T-helper 2 cell (primary cell): ENCODE results near the gene TRDN.
"Not testable (repeated sequence)": the region's sequence is repeated elsewhere in the genome, so short reads cannot be mapped to it uniquely, and the experiment has no call there.

ENCODE experiments used
- DNase-seq, 5 experiments: peaks; one replicate each; pipeline versions ENCODE4 v3.0.0 to v3.0.0-alpha.2; 2012 to 2022

The TRDN gene

DNA sequence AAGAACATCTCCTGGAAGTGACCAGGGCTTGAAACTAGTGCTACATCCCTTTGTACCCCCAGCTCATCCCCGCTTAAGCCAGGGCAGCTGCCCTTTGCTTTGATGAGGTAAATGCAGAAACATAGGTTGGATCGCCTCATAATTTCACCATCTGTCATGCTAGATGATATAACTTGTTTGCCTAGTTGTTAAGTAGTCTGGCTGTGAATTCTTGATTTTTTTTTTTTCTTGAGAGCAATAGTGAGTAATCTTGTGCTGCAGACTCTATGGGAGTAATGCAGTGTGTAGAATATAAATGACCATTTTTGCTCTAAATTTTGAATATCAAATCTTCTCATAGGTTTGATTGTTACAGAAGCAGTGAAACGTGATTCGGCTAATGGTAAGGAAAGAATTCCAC is 4.1 kb downstream of the TRDN start:
- DNase-seq, result no peak

- DNase-seq, result no peak
These were observed 7.3 kb downstream of the TRDN start for GRCh38 chr6:123629258-123629941.

GRCh38 chr6:123625696-123626095 is 11.1 kb downstream of the TRDN start:
- no peak for DNase-seq

DNA sequence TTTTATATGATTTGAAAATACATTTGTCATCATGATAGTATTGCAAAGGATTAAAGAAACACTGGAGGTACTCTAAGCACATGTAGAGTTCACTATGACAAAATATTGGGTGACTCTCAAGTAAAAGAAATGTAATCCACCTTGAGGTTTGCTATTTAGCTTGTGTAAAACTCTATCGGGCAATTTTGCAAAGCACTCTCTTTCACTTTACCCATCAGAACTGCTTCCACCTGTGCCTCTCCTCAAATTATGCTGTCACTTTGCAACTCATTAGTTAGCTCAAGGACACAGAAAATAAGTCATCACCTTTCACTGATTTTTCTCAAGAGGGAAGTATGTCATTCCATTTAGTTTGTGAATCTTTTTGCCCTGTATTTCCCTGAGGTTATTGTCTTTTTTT is 14.0 kb downstream of the TRDN start:
- DNase-seq, result no peak

- DNase-seq, result no peak
These were observed 17.6 kb downstream of the TRDN start for GRCh38 chr6:123619156-123619555.

DNA sequence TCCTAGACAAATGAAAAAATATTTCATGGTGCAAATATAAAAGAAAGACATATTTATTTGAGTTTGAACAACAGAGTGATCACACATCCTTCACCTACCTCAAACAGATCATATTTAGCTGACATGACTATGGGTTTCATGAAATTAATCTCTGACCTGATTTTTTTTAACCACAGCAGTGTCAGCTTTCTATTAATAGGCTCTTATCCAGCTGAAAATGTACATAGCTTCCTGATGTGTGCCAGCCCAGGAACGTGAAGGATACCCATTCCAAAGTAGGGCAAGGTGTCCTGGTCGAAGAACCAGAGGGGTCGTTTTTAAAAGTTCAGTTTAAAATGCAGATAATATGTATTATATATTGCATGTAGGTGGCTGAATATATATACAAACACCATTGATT is 19.8 kb downstream of the TRDN start:
- no peak for DNase-seq

GRCh38 chr6:123616016-123616415 is 20.7 kb downstream of the TRDN start:
- no peak for DNase-seq

DNA sequence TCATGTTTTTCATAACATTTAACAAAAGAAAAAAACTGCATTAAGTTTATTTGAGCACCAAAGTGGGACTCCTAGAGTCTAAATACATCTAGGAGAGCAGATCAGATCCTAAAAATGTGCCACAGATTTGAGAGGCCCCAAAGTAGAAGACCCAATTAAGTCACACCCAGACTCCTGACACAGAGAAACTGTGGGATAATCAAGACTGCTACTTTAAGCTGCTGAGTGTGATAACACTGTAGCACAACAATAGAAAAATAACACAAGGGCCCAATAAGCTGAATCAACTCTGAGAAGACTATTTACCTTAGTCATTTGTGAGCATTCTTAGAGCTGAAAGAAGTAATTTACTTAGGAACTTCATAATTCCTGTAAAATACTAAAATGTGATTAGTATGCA is 26.0 kb downstream of the TRDN start:
- DNase-seq, result no peak

GRCh38 chr6:123604067-123604466 is 32.7 kb downstream of the TRDN start:
- DNase-seq, result no peak

DNA sequence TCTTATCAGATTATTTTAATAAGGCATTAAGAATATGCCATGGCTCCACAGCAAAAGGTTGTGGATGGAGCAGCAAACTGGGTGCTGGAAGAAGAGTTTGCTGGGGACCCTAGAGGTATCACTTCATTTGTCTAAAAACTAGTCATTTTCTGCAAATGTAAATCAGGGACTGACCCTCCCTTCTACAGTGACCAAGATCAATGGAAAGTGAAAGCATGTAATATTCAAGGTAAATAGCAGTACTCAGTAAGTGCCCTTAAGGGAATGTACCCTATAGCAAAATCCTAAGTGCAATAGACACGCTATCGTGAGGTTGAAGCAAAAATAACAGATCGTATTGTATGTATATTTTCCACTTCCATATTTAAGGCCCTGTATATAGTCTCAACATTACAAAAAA is 38.7 kb downstream of the TRDN start:
- DNase-seq, result no peak

GRCh38 chr6:123594776-123595175 is 42.0 kb downstream of the TRDN start:
- DNase-seq, result no peak

GRCh38 chr6:123592426-123592825 is 44.3 kb downstream of the TRDN start:
- DNase-seq, result no peak

DNA sequence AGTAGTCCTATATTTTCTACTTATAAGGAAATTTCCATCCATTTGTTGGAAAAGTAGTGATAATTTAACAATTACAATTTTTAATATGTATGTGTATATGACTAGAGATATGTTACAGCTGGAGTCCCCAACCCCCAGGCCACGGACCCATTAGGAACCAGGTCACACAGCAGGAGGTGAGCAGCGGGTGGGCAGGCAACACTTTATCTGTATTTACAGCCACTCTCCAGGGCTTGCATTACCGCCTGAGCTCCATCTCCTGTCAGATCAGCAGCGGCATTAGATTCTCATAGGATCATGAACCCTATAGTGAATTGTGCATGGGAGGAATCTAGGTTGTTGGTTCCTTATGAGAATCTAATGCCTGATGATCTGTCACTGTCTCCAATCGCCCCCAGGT is 46.8 kb downstream of the TRDN start:
- DNase-seq, result no peak

GRCh38 chr6:123589317-123589716 is 47.4 kb downstream of the TRDN start:
- no peak for DNase-seq

GRCh38 chr6:123588546-123588895 is 48.2 kb downstream of the TRDN start:
- no peak for DNase-seq

- DNase-seq, result no peak
These were observed 48.8 kb downstream of the TRDN start for GRCh38 chr6:123587838-123588545.

DNA sequence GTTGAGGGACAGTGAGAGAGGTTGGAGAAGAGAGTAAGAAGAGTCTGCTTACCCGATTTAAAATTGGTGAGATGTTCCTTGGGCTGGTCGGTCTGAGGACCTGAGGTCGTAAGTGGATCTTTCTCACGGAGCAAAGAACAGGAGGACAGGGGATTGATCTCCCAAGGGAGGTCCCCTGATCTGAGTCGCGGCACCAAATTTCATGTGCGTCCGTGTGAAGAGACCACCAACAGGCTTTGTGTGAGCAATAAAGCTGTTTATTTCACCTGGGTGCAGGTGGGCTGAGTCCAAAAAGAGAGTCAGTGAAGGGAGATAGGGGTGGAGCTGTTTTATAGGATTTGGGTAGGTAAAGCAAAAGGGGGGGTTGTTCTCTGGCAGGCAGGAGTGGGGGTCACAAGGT is 49.3 kb downstream of the TRDN start:
- DNase-seq, result not testable (repeated sequence)

DNA sequence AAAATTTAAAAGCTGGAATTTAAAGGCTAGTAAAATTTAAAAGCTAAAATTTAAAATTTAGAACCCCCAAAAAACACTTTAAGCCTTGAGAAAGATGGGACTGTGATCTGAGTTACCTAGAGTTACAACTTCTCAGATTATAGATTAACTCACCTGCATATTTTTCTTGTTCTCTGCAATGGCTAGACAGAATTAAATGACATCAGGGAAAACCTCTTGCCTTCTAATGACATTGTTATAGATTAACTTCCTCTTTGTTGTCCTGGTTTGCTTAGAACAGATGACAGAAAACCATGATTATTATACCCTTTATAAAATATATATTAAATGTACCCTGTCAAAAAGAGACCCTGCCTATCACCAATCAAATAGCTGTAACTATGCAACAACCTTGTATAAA is 56.4 kb downstream of the TRDN start:
- DNase-seq, result no peak

- no peak for DNase-seq
These were observed 61.6 kb downstream of the TRDN start for GRCh38 chr6:123575188-123575587.

- no peak for DNase-seq
These were observed 65.7 kb downstream of the TRDN start for GRCh38 chr6:123570813-123571684.

GRCh38 chr6:123569575-123569974 is 67.2 kb downstream of the TRDN start:
- no peak for DNase-seq

GRCh38 chr6:123565529-123565928 is 71.2 kb downstream of the TRDN start:
- no peak for DNase-seq

- no peak for DNase-seq
These were observed 72.4 kb downstream of the TRDN start for GRCh38 chr6:123564361-123564760.

DNA sequence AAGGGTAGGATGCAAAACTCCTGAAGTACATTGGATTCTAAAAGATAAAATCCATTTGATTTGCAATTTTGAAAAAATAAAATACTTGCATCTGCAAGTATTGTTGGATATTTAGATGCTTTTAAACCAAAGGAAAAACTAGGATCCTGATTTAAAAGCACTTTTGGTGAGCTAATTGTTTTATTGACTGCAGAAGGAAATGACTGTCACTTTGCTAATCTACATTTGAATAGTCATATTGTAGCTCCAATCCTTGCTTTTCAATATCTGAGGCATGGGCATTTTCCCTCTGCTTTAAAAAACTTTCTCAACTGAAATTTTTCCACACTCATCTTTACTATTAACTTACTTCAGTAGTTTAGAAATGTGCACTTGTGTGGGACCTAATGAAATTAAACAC is 74.1 kb downstream of the TRDN start:
- DNase-seq, result no peak
